Loucy (cell line): ENCODE results near the gene KCNE5.
"Not testable (repeated sequence)": the region's sequence is repeated elsewhere in the genome, so short reads cannot be mapped to it uniquely, and the experiment has no call there.

Experiments used
- H2AFZ ChIP-seq: fragments of 200-600 bp; sonication (generic); 2 replicates; pipeline ENCODE4 v1.6.0; 2016; ENCODE audit warnings: antibody characterized with exemption, mild to moderate bottlenecking, low read length, moderate library complexity
- H3F3A ChIP-seq: fragments of 200-600 bp; 2 replicates; pipeline ENCODE4 v1.6.0; 2016; ENCODE audit warnings: antibody characterized with exemption, low read depth, mild to moderate bottlenecking
- H3K27me3 ChIP-seq: fragments of 200-600 bp; sonication (generic); 2 replicates; pipeline ENCODE4 v1.6.1; 2014; ENCODE audit warnings: low read length, mild to moderate bottlenecking; ENCODE audit not compliant: insufficient read depth, poor library complexity, severe bottlenecking
- H3K36me3 ChIP-seq: fragments of 200-600 bp; sonication (generic); 2 replicates; pipeline ENCODE4 v1.6.1; 2016; ENCODE audit warnings: low read length; ENCODE audit not compliant: insufficient read depth
- H3K4me1 ChIP-seq: fragments of 200-600 bp; sonication (generic); 2 replicates; pipeline ENCODE4 v1.5.1; 2014; ENCODE audit warnings: low read length, mild to moderate bottlenecking; ENCODE audit not compliant: insufficient read depth, poor library complexity, severe bottlenecking
- H3K4me2 ChIP-seq: fragments of 200-600 bp; sonication (generic); 2 replicates; pipeline ENCODE4 v1.6.0; 2014; ENCODE audit warnings: antibody characterized with exemption, low read length, low read depth, mild to moderate bottlenecking; ENCODE audit not compliant: poor library complexity, severe bottlenecking
- H3K4me3 ChIP-seq: fragments of 200-600 bp; sonication (generic); 2 replicates; pipeline ENCODE4 v1.5.1; 2014; ENCODE audit warnings: low read length, mild to moderate bottlenecking, mixed read lengths; ENCODE audit not compliant: poor library complexity, severe bottlenecking
- H3K79me2 ChIP-seq: fragments of 200-600 bp; sonication (generic); 2 replicates; pipeline ENCODE4 v1.6.1; 2014; ENCODE audit warnings: low read length; ENCODE audit not compliant: insufficient read depth
- H3K9ac ChIP-seq: fragments of 200-600 bp; sonication (generic); 2 replicates; pipeline ENCODE4 v1.6.0; 2014; ENCODE audit warnings: mild to moderate bottlenecking, low read depth, low read length, moderate library complexity; ENCODE audit not compliant: poor library complexity, severe bottlenecking
- H3K9me2 ChIP-seq: fragments of 200-600 bp; sonication (generic); replicated peaks from 2 replicates; pipeline ENCODE4 v1.6.1; 2016; ENCODE audit warnings: low read depth, low read length, mixed read lengths
- H3K9me3 ChIP-seq: fragments of 200-600 bp; sonication (generic); 2 replicates; pipeline ENCODE4 v1.6.1; 2014; ENCODE audit warnings: mild to moderate bottlenecking, antibody characterized with exemption, low read length, low read depth; ENCODE audit not compliant: insufficient read depth
- H4K20me1 ChIP-seq: fragments of 200-600 bp; sonication (generic); 2 replicates; pipeline ENCODE4 v1.6.0; 2014; ENCODE audit warnings: antibody characterized with exemption, low read length, mild to moderate bottlenecking; ENCODE audit not compliant: insufficient read depth, poor library complexity, severe bottlenecking
- EZH2phosphoT487 ChIP-seq: fragments of 200-600 bp; IDR thresholded peaks from 2 replicates; pipeline ENCODE4 v1.6.1; 2018; ENCODE audit warnings: antibody characterized with exemption, mild to moderate bottlenecking, moderate library complexity, borderline replicate concordance
- TF ChIP-seq, protein P1 (sequence below): fragments of 200-600 bp; sonication (generic); conservative IDR thresholded peaks from 2 replicates; pipeline ENCODE4 v1.5.1; 2014; ENCODE audit warnings: mild to moderate bottlenecking, antibody characterized with exemption, low read length

KCNE5 gene

DNA sequence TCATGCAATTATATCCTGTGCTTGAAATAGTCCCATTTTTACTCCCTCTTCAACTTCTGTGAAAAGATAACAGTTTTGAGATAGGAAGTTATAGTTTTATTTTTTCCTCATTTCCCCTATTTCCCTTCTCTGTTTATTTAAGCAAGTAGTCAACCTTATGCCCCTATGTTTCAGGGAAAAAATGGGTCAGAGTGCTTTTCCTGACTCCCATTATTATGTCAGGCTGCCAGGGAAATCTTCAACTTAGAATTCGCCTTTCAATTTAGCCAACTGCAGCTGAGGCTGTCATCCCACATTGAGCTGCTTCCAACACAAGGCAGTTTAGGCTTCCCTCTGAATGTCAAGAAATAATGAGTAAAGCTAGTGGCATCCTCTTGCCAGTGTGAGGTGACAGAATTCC is 46.1 kb downstream of the KCNE5 start:
- no peaks in the 10 kb centered on the region for H3K27me3 ChIP-seq
- H3K9ac ChIP-seq: no peak overlapping the region
- no peaks in the 10 kb centered on the region for H3K9me2 ChIP-seq
- no peak overlapping the region for H3K4me3 ChIP-seq
- no peaks in the 10 kb centered on the region for H3K9me3 ChIP-seq
- H3F3A ChIP-seq: no peaks in the 10 kb centered on the region
- no peak overlapping the region for H2AFZ ChIP-seq
- no peaks in the 10 kb centered on the region for H4K20me1 ChIP-seq
- H3K36me3 ChIP-seq: no peaks in the 10 kb centered on the region
- no peaks in the 10 kb centered on the region for H3K4me1 ChIP-seq
- TF ChIP-seq, protein P1, sequence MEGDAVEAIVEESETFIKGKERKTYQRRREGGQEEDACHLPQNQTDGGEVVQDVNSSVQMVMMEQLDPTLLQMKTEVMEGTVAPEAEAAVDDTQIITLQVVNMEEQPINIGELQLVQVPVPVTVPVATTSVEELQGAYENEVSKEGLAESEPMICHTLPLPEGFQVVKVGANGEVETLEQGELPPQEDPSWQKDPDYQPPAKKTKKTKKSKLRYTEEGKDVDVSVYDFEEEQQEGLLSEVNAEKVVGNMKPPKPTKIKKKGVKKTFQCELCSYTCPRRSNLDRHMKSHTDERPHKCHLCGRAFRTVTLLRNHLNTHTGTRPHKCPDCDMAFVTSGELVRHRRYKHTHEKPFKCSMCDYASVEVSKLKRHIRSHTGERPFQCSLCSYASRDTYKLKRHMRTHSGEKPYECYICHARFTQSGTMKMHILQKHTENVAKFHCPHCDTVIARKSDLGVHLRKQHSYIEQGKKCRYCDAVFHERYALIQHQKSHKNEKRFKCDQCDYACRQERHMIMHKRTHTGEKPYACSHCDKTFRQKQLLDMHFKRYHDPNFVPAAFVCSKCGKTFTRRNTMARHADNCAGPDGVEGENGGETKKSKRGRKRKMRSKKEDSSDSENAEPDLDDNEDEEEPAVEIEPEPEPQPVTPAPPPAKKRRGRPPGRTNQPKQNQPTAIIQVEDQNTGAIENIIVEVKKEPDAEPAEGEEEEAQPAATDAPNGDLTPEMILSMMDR: no peak
- H3K79me2 ChIP-seq: no peaks in the 10 kb centered on the region
- no peak overlapping the region for H3K4me2 ChIP-seq

DNA sequence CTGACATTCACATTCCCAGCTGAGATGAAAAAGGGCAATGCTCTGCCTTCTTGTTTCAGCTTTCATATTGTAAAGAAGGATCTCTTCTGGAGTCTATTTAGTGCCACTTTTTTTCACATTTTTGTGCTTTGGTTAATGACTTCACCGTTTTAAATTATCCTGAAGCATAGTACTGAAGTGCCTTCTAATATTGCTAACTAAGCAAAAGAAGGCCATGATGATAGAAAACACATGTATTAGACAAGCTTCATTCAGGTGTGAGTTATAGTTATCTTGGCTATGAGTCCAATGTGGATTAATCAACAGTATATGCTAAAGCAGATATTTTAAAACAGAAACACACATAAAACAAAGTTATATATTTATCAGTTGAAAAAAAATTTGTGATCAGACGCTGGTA is 47.9 kb downstream of the KCNE5 start:
- H3F3A ChIP-seq: no peaks in the 10 kb centered on the region
- no peaks in the 10 kb centered on the region for H3K4me1 ChIP-seq
- H3K9me2 ChIP-seq: no peaks in the 10 kb centered on the region
- no peaks in the 10 kb centered on the region for H4K20me1 ChIP-seq
- H3K4me2 ChIP-seq: no peak overlapping the region
- no peaks in the 10 kb centered on the region for H3K9me3 ChIP-seq
- no peak overlapping the region for H3K9ac ChIP-seq
- no peaks in the 10 kb centered on the region for H3K79me2 ChIP-seq
- H3K27me3 ChIP-seq: no peaks in the 10 kb centered on the region
- TF ChIP-seq EZH2phosphoT487: no peak
- TF ChIP-seq, protein P1: no peak
- H3K4me3 ChIP-seq: no peak overlapping the region
- H3K36me3 ChIP-seq: no peaks in the 10 kb centered on the region
- no peak overlapping the region for H2AFZ ChIP-seq

DNA sequence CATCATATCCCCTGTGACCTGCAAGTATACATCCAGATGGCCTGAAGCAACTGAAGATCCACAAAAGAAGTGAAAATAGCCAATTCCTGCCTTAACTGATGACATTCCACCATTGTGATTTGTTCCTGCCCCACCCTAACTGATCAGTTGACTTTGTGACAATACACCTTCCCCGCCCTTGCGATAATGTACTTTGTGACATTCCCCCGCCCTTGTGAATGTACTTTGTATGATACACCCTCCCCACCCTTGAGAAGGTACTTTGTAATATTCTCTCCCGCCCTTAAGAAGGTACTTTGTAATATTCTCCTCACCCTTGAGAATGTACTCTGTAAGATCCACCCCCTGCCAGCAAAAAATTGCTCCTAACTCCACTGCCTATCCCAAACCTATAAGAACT is 48.9 kb downstream of the KCNE5 start:
- not testable (repeated sequence) for H3K4me3 ChIP-seq, H4K20me1 ChIP-seq, H3K4me2 ChIP-seq, H3K9me2 ChIP-seq, H3K9me3 ChIP-seq, H3K79me2 ChIP-seq, H3K36me3 ChIP-seq, H2AFZ ChIP-seq, H3F3A ChIP-seq, H3K27me3 ChIP-seq, H3K4me1 ChIP-seq, H3K9ac ChIP-seq
